Esophagus muscularis mucosa (tissue), 3 donors: ENCODE data around the gene SPEG.
A peak's percentile ranks its signal among the peaks of the same experiment; 100 is the strongest.

ENCODE experiments used
- CTCF ChIP-seq, 3 experiments: fragments of 200-600 bp in 2 of 3; fragments of 450-650 bp in 1 of 3; sonication (generic) in 2 of 3; IDR thresholded peaks; one replicate each; pipeline ENCODE4 v1.5.1; 2017 to 2019; ENCODE audit warnings: antibody characterized with exemption in 3 of 3, mild to moderate bottlenecking in 2 of 3, moderate library complexity in 1 of 3
- EP300 ChIP-seq: sonication (generic); formaldehyde crosslinking; IDR thresholded peaks from one replicate; pipeline ENCODE4 v1.6.1; 2017; ENCODE audit warnings: antibody characterized with exemption

GRCh38 chr2:219404291-219404910 lies 30.2 kb upstream of the SPEG start:
- peak in 1 of 3 experiments; percentile 5 for TF ChIP-seq CTCF (IDR thresholded peaks at IDR 0.05)
- peak; percentile 73 for TF ChIP-seq EP300
